ENCODE data around the gene USP50. TPM values are rescaled to one million over a fixed set of nuclear protein-coding genes. Genes with fewer than 3 reads are reported as not detected.
"Not testable (repeated sequence)": the region's sequence is repeated elsewhere in the genome, so short reads cannot be mapped to it uniquely, and the experiment has no call there.

Gene USP50
- polyA plus RNA-seq, 3 donors, result 0.94 to 3.1 (median 2.5) TPM

- DNase-seq, result not testable (repeated sequence)
Measured at GRCh38 chr15:50505656-50506055, 40.8 kb downstream of the USP50 start.

GRCh38 chr15:50503144-50503543 lies 43.3 kb downstream of the USP50 start:
- DNase-seq, result no peak

GRCh38 chr15:50501815-50502214 lies 44.7 kb downstream of the USP50 start:
- DNase-seq, result no peak

GRCh38 chr15:50500352-50500751 lies 46.1 kb downstream of the USP50 start:
- no peak for DNase-seq

- no peak for DNase-seq
Measured at GRCh38 chr15:50496692-50497091, 49.8 kb downstream of the USP50 start.

- DNase-seq, result not testable (repeated sequence)
Measured at GRCh38 chr15:50494547-50494946, 51.9 kb downstream of the USP50 start.

GRCh38 chr15:50493625-50494024 lies 52.8 kb downstream of the USP50 start:
- DNase-seq, result no peak

GRCh38 chr15:50487287-50487686 lies 59.2 kb downstream of the USP50 start:
- no peak for DNase-seq

GRCh38 chr15:50485389-50485788 lies 61.1 kb downstream of the USP50 start:
- DNase-seq, result no peak

GRCh38 chr15:50484781-50485180 lies 61.7 kb downstream of the USP50 start:
- no peak for DNase-seq

GRCh38 chr15:50476143-50476542 lies 70.3 kb downstream of the USP50 start:
- DNase-seq, result no peak

- no peak for DNase-seq
Measured at GRCh38 chr15:50471072-50471471, 75.4 kb downstream of the USP50 start.

GRCh38 chr15:50463423-50464358 lies 82.8 kb downstream of the USP50 start:
- DNase-seq, result no peak

GRCh38 chr15:50458348-50459112 lies 87.9 kb downstream of the USP50 start:
- DNase-seq, result no peak

- no peak for DNase-seq
Measured at GRCh38 chr15:50452927-50453326, 93.5 kb downstream of the USP50 start.

Other genes with a start within 250 kb of the USP50 start
- gene GABPB1, start 191.5 kb downstream of the USP50 start, polyA plus RNA-seq (ENCODE audit: insufficient read length in 3 of 3), result 10 to 100 TPM; 29.9 to 31.6 (median 29.9) TPM
- gene USP8, start 122.3 kb downstream of the USP50 start, polyA plus RNA-seq (ENCODE audit: insufficient read length in 3 of 3), result 10 to 100 TPM; 52.6 to 70.4 (median 57.2) TPM
- 10 to 100 TPM; 43.4 to 57.6 (median 46.4) TPM for gene TRPM7, start 140.1 kb upstream of the USP50 start, polyA plus RNA-seq (ENCODE audit: insufficient read length in 3 of 3)
- gene SPPL2A, start 219.0 kb upstream of the USP50 start, polyA plus RNA-seq (ENCODE audit: insufficient read length in 3 of 3), result 100 to 1,000 TPM in 2 of 3 donors, 10 to 100 TPM in 1; 78.7 to 107 (median 101) TPM